DOHH2 (cell line): ENCODE results near the gene MTCL1.
A peak's percentile ranks its signal among the peaks of the same experiment; 100 is the strongest.

Source experiments
- H3F3A ChIP-seq: fragments of 200-600 bp; sonication (generic), shearing (Covaris generic); 2 replicates; pipeline ENCODE4 v1.6.0; 2016; ENCODE audit warnings: antibody characterized with exemption, mild to moderate bottlenecking; ENCODE audit not compliant: control insufficient read depth, insufficient read depth
- H3K27ac ChIP-seq: fragments of 200-600 bp; sonication (generic); 2 replicates; pipeline ENCODE4 v1.5.1; 2014; ENCODE audit warnings: low read depth, mild to moderate bottlenecking, low read length, moderate library complexity
- H3K27me3 ChIP-seq: fragments of 200-600 bp; sonication (generic); 2 replicates; pipeline ENCODE4 v1.6.1; 2014; ENCODE audit warnings: mild to moderate bottlenecking, low read length, mixed read lengths; ENCODE audit not compliant: control insufficient read depth
- H3K36me3 ChIP-seq: fragments of 200-600 bp; sonication (generic); 2 replicates; pipeline ENCODE4 v1.6.1; 2014; ENCODE audit warnings: mild to moderate bottlenecking, low read length, moderate library complexity, mixed read lengths; ENCODE audit not compliant: control insufficient read depth
- H3K4me1 ChIP-seq: fragments of 200-600 bp; sonication (generic); 2 replicates; pipeline ENCODE4 v1.6.1; 2014; ENCODE audit warnings: mild to moderate bottlenecking, low read length, mixed read lengths; ENCODE audit not compliant: control insufficient read depth
- H3K4me2 ChIP-seq: fragments of 200-600 bp; sonication (generic); 2 replicates; pipeline ENCODE4 v1.6.0; 2014; ENCODE audit warnings: mild to moderate bottlenecking, low read length, moderate library complexity
- H3K4me3 ChIP-seq: fragments of 200-600 bp; sonication (generic); 2 replicates; pipeline ENCODE4 v1.5.1; 2014; ENCODE audit warnings: mild to moderate bottlenecking, low read length, mixed read lengths
- H3K79me2 ChIP-seq: fragments of 200-600 bp; sonication (generic); 2 replicates; pipeline ENCODE4 v1.6.1; 2014; ENCODE audit warnings: mild to moderate bottlenecking, low read length, mixed read lengths; ENCODE audit not compliant: control insufficient read depth
- H3K9me2 ChIP-seq: fragments of 200-600 bp; sonication (generic); replicated peaks from 2 replicates; pipeline ENCODE4 v1.6.1; 2014; ENCODE audit warnings: mild to moderate bottlenecking, low read length, mixed read lengths; ENCODE audit not compliant: control insufficient read depth
- H3K9me3 ChIP-seq: fragments of 200-600 bp; sonication (generic); 2 replicates; pipeline ENCODE4 v1.6.1; 2014; ENCODE audit warnings: antibody characterized with exemption, low read length, mixed read lengths; ENCODE audit not compliant: control insufficient read depth, insufficient read depth
- H4K20me1 ChIP-seq: fragments of 200-600 bp; sonication (generic); 2 replicates; pipeline ENCODE4 v1.6.0; 2014; ENCODE audit warnings: low read depth, mild to moderate bottlenecking, antibody characterized with exemption, low read length, moderate library complexity; ENCODE audit not compliant: control insufficient read depth, insufficient read depth
- EZH2phosphoT487 ChIP-seq: fragments of 200-600 bp; sonication (generic); IDR thresholded peaks from 2 replicates; pipeline ENCODE4 v1.6.1; 2017; ENCODE audit warnings: borderline replicate concordance, mild to moderate bottlenecking, antibody characterized with exemption, low read length, moderate library complexity, mixed read lengths
- TF ChIP-seq, protein P1 (sequence below): fragments of 200-600 bp; sonication (generic); IDR thresholded peaks from one replicate; pipeline ENCODE4 v1.5.1; 2014; ENCODE audit warnings: antibody characterized with exemption, mild to moderate bottlenecking, low read depth, low read length; ENCODE audit not compliant: poor library complexity, severe bottlenecking

Gene MTCL1

DNA sequence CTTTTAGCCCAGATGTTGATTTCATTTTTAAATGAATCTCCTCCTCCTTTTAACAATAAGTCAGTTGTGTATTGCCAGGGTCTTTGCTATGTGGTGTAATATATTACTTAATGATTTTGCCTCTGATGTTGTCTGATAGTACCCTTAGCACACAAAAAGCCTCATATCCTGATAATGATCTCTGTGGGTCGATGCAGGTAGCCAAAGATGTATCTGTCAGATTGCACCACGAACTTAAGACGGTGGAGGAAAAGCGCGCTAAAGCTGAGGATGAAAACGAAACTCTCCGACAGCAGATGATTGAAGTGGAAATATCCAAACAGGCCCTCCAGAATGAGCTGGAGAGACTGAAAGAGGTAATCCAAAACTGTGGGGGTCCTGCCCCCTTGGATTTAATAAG is 14.8 kb downstream of the MTCL1 start:
- H3K36me3 ChIP-seq: 0 out of 2 replicates have a peak, but pooled peaks cover 4% of the 10 kb centered on the region
- no peak overlapping the region for H3K4me3 ChIP-seq
- no peaks in the 10 kb centered on the region for H3K9me2 ChIP-seq
- no peaks in the 10 kb centered on the region for H3K9me3 ChIP-seq
- H4K20me1 ChIP-seq: no peaks in the 10 kb centered on the region
- H3K4me1 ChIP-seq: peaks cover 28% of the 10 kb centered on the region
- H3K27ac ChIP-seq: no peak overlapping the region
- no peaks in the 10 kb centered on the region for H3K79me2 ChIP-seq
- no peaks in the 10 kb centered on the region for H3K27me3 ChIP-seq
- TF ChIP-seq EZH2phosphoT487: no peak
- TF ChIP-seq, protein P1, sequence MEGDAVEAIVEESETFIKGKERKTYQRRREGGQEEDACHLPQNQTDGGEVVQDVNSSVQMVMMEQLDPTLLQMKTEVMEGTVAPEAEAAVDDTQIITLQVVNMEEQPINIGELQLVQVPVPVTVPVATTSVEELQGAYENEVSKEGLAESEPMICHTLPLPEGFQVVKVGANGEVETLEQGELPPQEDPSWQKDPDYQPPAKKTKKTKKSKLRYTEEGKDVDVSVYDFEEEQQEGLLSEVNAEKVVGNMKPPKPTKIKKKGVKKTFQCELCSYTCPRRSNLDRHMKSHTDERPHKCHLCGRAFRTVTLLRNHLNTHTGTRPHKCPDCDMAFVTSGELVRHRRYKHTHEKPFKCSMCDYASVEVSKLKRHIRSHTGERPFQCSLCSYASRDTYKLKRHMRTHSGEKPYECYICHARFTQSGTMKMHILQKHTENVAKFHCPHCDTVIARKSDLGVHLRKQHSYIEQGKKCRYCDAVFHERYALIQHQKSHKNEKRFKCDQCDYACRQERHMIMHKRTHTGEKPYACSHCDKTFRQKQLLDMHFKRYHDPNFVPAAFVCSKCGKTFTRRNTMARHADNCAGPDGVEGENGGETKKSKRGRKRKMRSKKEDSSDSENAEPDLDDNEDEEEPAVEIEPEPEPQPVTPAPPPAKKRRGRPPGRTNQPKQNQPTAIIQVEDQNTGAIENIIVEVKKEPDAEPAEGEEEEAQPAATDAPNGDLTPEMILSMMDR: no peak
- H3K4me2 ChIP-seq: no peak overlapping the region; the same call in 1 of the 2 replicates
- H3F3A ChIP-seq: peaks cover 7% of the 10 kb centered on the region; the same call in 1 of the 2 replicates

DNA sequence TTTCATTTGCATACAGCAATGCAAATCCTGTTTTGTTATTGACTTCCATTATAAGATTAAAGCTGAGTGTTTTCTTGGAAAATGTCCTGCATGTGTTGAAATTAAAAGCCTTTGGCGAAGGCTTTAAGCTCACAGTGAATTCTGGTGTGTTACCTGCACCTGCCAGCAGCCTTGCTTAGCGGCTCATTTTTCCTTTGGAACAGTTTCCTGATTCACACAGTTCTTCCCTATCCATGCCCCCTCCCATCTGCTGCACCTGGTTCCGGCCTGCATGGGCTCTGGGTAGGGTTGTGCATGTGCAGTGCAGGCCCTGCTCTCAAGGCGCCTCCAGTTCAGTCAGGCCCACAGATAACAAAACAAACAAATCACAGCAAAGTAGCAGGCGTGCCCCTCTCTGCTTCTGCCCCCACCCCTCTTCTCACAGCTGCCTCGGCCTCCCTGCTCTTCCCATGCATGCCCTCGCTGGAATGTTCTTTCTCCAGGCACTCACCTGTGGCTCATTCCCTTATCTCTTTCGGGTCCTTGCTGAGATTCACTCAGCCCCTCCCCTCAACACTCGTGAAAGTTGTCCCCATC is 15.8 kb downstream of the MTCL1 start:
- Histone ChIP-seq H3K27me3 (no peaks in the 10 kb centered on the region), H3K4me1 (peaks cover 28% of the 10 kb centered on the region), H3K36me3 (0 out of 2 replicates have a peak, but pooled peaks cover 4% of the 10 kb centered on the region), H3K9me3 (no peaks in the 10 kb centered on the region), H3K9me2 (no peaks in the 10 kb centered on the region), H4K20me1 (no peaks in the 10 kb centered on the region), H3K4me3 (no peak overlapping the region), H3K79me2 (no peaks in the 10 kb centered on the region), H3F3A (peaks cover 12% of the 10 kb centered on the region; the same call in 1 of the 2 replicates), H3K4me2 (peak overlapping the region; percentile 35), H3K27ac (no peak overlapping the region)
- TF ChIP-seq, protein P1: no peak
- no peak for TF ChIP-seq EZH2phosphoT487

DNA sequence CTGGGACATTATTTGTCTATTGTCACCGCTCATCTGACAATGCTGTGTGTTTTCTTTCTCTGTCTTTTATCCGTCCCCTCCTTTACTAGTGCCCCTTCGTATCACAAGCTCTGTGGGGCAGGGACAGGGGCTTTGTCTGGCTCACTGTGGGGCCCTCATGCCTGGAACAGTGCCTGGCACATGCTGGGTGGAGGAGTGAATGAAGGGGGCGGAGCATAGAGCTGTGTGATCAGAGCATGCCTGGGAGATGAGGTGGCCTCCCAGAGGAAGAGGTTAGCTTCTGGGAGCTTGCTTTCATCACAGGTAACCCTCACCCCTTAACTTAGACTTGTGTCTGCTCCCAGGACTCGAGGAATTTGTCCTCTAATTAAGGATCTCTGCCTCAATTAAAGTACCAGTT is 16.4 kb downstream of the MTCL1 start:
- Histone ChIP-seq H3K4me2 (no peak overlapping the region), H3K36me3 (peaks cover 5% of the 10 kb centered on the region), H4K20me1 (no peaks in the 10 kb centered on the region), H3K27ac (no peak overlapping the region), H3K79me2 (no peaks in the 10 kb centered on the region), H3K27me3 (no peaks in the 10 kb centered on the region), H3K9me3 (no peaks in the 10 kb centered on the region), H3K4me3 (no peak overlapping the region), H3F3A (peaks cover 12% of the 10 kb centered on the region; the same call in 1 of the 2 replicates), H3K4me1 (peaks cover 32% of the 10 kb centered on the region), H3K9me2 (no peaks in the 10 kb centered on the region)
- no peak for TF ChIP-seq EZH2phosphoT487
- TF ChIP-seq, protein P1: no peak
